Activated CD4-positive, CD25-positive, alpha-beta regulatory T cell treated with anti-CD3 and anti-CD28 coated beads, Interleukin-2, amount 50 U/mL, for 72 hours (primary cell): Measurements from ENCODE around the gene POLDIP3.
A peak's percentile ranks its signal among the peaks of the same experiment; 100 is the strongest.

Source experiments
- DNase-seq: peaks from one replicate; pipeline ENCODE4 v3.0.0; 2021

POLDIP3 gene, protein sequence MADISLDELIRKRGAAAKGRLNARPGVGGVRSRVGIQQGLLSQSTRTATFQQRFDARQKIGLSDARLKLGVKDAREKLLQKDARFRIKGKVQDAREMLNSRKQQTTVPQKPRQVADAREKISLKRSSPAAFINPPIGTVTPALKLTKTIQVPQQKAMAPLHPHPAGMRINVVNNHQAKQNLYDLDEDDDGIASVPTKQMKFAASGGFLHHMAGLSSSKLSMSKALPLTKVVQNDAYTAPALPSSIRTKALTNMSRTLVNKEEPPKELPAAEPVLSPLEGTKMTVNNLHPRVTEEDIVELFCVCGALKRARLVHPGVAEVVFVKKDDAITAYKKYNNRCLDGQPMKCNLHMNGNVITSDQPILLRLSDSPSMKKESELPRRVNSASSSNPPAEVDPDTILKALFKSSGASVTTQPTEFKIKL

DNA sequence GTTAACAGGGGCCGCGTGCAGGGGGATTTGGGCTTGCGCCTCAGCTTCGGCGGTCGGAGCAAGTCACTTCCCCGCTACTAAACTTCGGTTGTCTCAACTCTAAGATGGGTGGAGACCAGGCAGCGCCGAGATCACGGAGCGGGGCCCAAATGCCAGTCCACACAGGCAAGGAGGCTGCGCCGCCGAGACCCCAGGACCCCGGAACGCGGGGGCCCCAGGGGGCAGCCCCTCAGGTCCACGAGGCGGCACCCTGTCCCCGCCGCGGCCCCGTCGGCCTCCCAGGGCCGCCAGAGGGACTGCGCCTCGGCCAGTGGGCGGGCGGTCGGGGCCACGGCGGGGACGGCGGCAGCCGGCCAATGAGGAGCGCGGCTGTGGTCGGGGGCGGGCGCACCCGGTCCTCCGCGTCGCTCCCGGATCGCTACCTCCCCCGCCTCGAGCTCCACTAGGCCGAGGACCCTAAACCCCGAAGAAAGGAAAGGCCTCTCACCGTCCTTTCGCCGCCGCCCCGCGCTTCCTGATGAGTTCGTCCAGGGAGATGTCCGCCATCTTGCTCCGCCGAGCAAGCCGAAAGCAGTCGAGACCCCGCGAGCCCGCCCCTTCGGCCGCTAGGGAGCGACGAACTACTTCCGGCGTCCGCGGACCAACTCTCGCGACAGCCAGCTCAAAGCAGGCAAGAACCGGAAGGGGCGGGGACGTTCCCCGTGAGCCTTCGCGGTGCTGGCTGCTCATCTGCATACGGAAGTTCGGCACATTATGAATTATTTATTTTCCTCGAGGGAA, at the start of gene POLDIP3:
Gene POLDIP3 (minus strand): TSS at position 572 of the 780 bp plus-strand sequence. CDS start 26 bp downstream, at position 546.
- DNase-seq = peak; percentile 98

DNA sequence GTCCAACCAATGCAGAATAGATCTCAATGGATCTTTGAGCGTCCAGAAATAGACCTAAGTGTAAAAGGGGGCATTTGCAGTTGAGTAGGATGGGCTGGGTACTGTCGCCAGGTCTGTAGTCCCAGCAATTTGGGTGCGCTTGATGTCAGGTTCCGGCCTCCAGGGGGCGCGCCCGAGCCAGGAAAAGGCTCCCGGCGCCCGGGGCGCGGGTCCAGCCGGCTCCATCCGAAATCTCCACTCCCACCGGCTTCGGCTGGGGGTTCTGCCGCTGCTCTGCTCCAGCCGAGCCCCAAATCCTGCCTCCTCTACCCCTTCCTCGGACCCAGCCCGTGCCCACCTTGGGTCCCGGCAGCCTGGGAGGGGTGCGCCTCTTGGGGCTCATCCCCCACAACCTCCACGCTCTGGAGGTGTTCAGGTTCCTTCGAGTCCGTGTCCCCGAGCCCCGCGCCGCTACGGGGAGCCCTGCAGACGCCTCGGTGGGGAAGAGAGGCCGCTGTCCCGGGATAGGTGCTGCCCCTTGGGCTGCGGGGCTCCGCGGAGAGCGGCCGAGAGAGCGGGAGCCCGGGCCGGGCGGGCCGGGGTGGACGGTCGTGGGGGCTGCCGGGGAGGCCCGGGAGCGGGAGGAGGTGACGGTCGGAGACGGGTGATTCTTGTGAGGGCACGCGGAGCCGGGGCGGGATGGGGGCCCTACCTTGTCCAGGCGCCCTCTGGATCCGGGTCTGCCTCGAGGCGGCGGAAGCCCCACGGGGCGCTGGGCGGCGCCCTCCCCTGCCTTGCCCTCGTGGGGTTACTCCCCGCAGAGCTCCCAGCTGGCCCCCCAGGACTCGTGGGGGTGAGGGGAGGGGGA, 47.5 kb upstream of the POLDIP3 start:
- peak; percentile 87 for DNase-seq

DNA sequence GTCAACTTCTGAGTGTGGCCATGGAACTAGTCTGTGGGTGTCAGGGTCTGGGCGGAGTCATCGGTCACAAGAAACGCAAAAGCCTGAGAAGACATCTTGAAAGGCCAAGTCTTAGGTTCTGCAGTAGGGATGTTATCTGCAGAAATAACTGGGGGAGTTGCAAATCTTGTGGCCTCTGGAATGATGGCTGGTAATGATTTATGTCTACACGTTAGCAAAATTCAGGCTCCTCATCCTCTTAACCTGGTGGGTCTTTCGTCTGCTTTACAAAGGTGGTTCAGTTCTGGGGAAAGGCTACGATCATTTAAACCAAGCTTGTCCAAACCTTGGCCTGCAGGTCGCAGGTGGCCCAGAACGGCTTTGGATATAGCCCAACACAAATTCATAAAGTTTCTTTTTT, 41.9 kb upstream of the POLDIP3 start:
- no peak for DNase-seq

DNA sequence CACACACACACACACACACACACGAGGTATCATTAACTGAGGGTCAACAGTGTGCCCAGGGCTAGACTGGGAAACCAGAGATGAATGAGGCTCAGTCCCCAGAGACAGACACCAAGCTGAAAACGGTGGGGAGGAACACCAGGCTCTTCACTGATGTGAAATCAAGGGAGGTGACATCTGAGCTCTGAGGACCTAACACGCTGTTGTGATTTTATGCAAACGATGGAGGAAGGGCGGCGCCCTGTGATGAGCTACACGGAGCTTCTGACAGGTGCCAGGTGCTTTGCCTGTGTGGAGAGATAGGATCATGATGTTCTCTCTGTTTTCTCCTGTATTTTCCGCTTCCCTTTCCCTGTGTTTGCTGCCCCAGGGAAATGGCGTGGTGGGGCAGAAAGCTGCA, 41.0 kb upstream of the POLDIP3 start:
- no peak for DNase-seq

DNA sequence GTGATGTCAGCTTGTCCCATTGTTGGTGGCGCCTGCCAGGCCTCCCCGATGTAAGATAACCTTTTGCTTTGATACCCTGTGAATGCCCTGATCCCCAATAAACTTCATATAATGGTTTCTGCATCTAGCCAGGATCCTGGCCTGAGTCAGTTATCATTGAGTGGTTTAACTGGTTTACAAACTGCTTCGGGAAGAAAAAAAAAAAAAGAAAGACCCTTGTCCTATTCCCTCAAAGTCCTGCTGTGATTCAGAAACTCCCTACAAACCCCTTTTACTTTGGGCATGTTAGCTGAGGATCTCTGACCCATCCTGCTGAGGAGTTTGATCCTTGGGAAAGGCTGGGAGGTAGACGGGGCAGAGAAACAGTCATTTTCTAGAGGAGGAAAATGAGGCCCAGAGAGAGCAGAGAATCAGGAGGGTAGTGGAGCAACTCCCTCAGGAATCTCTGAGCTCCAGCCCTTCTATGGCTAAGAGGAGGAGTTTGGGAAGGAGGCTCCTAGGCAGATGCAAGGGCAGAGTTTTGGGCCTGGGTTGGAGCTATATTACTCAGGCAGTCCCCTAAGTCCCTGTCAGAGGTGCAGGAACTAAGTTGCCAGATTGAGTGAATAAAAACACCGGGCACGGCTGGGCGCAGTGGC, 39.9 kb upstream of the POLDIP3 start:
- no peak for DNase-seq

DNA sequence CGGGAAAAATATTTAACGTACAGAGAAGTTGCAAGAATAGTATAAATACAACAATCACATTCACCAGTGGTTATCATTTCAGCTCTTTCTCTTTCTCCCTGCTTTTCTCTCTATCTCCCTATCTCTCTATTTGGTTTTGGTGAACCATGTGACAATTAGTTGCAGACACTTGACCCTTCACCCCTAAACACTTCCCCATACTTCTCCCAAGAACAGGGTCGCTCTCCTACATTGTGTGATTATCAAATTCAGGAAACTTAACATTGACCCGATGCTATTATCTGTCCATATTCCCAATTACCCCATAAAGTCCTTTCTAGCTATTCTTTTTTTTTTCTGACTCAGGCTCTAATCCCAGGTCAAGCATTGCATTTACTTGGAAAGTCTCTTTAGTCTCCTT, 39.3 kb upstream of the POLDIP3 start:
- no peak for DNase-seq

DNA sequence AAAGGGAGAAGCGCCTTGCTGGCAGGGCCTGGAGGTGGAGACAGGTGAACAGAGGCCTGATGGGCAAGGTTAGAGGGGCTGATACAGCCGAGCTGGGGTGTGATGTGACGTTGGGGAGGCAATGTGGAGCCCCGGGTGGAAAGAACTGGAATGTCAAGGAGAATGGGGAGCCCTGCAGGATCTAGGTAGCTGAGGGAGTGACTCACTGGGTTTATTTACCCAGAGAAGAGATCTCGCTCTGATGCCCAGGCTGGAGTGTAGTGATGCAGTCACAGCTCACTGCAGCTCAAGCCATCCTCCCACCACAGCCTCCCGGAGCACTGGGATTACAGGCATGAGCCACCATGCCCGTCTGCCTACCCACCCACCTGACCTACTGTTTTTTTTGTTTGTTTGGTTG, 36.5 kb upstream of the POLDIP3 start:
- DNase-seq = no peak

DNA sequence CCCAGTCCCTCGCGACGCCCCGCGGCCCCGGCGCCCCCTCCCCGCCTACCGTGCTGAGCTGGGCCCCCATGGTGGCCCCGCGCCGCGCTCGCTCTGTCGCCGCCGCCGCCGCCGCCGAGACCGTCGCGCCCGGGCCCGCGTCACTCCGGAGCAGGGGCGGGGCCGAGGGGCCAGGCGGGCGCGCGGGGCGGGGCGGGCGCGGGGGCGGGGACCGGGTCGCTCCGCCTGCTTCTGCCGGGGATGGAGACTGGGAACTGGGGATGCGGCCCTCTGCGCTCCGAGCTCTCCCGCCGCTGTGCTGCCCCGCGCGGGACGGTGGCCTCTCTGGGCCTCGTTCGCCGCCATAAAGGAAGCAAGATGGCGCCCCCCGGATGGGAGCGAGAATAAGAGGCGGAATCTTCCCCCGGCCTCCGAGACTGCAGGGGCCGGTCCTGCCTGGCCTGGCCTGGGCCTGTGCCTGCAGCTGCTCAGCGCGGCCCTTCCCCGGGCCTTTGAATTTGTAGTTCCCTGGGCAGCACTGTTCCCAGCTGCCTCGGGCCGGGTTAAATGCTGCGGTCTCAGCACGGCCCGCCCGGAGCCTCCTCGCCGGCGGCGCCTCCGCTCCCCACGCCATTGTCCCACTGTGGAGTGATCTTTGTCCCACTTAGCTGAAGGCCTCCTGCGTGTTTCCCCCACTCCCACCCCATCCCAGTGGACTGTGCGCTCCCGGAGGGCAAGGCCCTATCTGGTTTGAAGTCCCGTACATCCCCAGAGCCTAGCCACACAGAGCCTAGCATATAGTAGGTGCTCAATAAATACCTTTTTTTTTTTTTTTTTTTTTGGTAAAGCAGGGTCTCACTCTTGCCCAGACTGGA, 34.8 kb upstream of the POLDIP3 start, which contains the start of gene CYB5R3:
Gene CYB5R3 (minus strand): TSS at position 147 of the 854 bp plus-strand sequence. CDS start 77 bp downstream, at position 70.
- peak; percentile 79 for DNase-seq

DNA sequence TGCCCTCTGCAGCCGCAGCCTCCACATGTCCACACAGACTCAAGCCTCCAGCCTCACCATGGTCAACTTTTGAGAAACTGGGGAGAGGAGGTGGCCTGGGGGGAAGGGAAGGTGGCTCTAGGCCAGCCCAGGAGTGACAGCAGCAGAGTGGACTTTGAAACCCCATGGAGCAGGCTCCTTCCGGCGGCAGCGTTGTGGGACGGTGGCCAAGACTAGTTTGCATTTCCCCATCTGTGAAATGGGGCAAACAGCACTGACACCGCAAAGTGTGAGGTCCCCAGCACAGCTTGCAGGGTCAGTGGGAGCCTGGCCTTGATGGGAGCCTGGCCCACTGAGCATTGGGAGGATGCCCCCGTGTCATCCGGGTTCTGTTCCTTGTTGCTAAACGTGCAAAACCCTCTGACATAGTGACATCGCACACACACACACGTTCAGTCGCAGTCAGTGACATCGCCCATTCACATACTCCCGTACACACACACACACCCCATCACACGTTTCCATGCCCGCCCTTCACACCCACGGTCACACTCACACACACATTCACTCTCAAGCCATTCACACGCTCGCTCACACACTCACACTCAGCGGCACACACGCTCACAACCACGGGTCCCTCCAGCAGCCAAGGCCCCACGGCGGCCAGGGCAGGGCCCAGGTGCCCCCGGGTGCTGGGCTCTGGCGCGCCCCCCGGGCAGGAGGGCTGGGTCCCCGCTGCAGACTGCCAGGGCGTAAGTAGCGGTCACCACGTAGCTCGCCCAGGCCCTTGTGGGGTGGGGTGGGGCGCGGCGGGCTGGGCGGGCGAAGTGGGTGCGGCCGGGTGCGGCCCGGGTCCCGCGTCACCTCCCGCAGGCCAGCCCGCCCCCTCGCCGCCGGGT, 33.9 kb upstream of the POLDIP3 start:
- DNase-seq = no peak

DNA sequence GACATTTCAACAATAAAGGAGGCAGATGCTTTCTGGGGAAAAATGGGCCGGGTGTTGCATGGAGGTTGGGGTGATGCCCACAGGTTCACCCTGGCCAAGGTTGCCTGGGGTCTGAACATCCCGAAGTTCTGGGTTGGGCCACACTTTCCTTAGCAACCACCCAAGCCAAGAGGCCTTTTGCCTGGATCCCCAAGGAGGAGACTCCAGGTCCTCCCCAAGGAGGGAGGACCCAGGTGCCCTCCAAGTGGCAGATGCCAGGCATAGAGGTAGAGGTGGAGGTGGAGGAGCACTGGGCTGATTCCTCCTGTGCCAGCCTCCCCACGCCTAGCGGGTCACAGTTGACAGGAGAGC, 33.3 kb upstream of the POLDIP3 start:
- no peak for DNase-seq

DNA sequence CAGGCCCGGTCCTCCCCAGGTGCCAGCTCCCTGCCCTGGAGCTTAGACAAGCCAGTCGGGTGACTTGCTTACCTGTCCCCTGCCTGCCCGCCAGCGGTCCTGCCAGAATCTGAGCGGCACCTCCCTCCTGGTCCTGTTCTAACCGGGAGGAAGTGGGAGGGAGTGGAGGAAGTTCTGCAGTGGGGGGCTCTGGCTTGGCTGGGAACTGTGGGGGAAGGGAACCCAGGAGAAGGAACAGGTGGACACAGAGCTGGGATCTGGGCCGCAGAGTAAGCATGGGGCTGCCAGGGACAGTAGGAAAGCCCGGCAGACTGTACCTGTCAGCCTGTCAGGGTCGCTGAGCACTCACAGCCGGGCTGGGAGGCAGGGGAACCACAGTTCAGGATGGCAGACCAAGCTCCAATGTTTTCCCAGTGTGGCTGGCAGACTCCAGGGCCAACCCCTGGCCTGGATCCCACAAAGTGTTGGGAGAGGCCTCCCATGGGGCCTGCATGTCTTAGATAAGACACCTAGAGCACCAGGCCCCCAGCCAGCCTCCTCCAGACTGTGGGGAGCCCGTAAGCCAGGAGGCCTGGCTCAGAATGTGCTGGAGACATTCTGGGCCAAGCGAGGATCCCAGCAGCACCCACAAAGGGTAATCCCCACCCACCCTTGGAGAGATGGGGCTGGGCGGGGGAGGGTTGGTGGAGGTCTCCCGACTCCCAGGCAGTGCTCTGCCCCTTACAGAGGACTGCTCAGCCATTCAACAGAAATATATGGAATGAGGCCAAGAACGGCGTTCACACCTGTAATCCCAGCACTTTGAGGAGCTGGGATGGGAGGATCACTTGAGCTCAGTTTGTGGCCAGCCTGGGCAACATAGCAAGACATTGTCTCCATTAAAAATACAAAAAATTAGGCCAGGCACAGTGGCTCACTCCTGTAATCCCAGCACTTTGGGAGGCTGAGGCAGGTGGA, 32.2 kb upstream of the POLDIP3 start:
- no peak for DNase-seq

DNA sequence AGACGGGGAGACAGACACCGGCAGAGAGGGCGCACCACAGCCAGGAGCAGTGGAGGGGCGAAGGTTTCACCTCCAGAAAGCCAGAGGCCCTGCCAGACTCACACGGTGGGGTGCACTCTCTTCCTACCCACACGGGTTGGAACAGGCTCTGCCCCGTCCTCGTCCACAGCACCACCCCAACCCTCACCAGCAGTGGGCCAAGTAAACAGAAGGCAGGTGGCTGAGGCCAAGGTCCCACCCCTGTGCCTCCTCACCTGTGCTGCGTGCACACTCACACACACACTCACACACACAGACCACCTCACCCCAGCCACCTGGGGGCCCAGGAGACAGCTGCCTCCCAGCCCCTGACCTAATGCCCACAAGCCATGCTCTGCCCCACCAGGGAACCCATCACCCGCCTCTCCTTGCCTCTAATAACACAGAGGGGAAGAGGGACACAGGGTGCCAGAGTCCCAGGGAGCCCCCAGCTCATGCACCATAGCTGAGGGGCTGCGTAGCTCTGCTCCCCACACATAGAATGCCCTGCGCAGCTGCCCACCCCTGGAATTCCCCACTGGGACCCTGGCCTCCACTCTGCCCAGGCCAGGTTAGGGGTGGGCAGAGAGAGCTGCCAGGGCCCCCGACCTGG, 31.4 kb upstream of the POLDIP3 start:
- DNase-seq = no peak

DNA sequence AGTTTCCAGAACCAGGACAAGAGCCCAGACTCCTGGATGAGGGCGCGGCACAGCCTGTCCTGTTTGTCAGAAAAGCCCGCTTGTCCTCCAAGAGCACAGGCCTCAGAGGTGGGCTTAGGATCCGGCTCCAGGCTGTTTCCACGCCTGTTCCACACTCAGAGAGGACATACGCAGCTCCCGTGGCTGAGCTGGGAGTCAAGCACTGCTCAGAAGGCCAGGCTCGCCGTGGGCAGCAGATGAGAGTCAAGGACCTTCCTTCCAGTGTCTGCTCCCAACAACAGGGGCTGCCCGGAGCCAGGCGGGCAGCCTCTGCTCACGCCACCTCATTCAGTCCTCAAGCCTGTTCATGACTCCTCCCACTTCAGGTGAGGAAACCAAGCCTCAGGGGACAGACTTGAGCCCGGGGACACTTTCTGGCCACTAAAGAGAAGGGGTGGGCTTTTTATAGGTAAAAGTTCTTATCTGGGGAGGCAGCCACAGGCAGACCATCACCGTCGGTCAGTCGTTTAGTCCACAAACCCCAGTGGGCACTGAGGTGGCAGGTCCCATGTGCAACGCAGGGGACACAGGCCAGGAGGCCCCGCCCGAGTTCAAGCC, 30.8 kb upstream of the POLDIP3 start:
- no peak for DNase-seq

DNA sequence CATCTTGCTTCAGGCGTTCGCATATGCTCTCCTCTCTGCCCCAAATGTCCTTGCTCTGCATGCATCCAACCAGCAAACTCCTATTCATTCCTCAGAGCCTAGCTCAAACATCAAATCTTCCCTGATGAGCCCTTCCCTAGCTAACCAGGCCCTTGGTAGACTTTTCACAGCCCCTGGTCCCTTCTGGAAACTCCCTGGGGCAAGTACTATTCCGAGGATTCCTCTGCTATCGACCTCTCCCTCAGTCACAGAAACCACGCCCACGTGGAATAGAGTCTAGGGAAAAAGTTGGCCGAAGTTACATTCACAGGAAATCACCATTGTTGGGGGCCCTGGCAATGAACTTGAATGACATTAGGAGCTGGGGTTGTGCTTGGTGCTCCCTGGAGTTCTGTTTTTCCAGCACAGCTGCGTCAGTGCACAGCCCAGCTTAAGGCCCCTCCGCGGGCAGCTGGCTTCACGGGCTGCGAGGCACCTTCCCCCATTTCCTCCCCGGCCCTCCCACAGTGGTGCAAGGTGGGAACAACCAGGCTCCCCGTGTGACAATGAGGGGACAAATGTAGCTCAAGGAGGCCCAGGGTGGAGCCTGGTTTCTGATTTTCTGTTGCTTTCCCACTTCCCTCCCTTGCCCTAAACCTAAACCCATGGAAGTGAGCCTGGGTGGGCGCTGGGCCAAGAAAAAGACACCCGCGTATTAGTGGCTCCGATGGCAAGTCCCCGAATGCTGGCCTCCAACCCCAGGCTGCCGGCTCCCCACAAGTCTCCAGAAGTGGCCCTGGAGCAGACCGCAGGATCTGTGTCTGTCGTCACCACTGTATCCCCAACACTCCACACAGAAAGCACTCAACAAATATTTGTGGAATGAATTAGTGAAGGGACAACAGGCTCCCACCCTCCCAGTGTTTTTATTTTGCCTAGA, 30.0 kb upstream of the POLDIP3 start:
- no peak for DNase-seq

DNA sequence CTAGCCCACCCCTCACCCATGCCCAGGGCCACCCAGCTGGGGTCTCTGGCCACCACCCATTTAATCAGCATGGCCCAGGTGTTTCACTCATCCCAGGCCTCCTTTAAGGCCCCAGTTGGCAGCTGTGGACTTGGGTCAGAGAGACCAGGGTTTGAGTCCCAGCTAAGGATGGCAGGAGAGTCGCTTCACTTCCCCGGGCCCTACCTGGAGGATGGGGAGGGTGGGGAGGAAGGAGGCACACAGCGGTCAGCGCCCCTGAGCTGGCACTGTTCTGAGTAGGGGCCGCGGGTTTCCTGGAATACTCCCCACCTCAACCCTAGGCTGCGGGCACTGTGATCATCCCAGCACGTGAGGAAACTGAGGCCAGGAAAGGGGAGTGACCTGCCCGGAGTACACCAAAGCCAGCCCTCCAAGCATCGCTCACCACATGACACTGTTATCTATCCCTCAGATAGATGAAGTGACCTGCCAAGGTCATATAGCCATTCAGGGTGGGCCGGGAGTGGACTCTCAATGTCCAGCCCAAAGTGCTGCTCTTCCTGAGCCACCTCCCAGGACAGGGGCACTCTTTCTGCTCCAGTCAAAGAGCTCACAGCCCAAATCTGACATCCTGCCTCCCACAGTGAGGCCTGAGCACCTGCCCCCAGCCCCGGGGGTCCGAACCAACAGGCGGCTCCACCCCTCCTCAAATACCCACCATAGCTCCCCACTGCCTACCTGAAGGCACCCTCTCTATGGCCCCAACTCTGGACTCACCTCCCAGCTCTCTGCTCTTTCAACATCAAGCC, 29.1 kb upstream of the POLDIP3 start:
- DNase-seq = no peak

DNA sequence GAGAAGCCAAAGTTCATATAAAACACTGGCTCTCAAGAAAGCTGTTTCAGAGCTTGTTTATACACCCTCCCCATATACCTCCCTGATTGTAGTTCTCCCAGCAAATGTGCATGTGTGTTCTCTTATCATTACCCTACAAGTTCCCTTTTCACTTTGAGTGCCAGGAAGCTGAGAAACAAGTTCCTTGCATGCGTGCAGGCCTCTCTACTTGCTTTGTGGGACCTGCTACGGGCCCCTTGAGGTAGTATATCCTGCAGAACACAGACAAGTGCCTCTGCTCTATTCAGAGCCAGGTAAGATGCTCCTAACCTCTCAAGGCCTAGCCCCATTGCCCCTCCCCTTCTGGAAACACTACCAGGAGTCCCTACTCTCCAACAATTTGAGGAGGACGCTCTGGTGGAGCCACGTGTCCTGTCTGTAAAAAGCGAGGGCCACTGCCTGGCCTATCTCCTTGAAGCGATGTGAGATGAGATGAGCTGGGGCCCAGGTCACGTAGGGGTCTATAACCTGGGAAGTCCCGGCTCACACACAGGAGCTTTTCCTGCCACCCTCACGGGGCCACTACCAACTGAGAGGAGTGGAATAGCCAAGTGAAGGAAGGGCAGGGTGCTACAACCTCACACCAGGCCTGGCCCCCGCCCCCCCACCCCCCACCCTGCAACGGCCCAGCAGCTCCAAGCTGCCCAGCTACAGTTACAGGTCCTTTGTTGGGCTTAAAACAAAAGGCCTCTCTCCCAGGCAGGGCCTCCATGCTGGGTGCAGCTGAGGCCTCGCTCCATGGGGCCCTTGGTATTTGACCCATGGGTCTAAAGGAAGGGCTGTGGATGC, 28.3 kb upstream of the POLDIP3 start:
- DNase-seq = no peak
